ENCODE measurements around the gene CALM1. TPM values are rescaled to one million over a fixed set of nuclear protein-coding genes. Genes with fewer than 3 reads are reported as not detected.
A peak's percentile ranks its signal among the peaks of the same experiment; 100 is the strongest.

CALM1 gene
- polyA plus RNA-seq, 2 donors, result 487 to 518 TPM

DNA sequence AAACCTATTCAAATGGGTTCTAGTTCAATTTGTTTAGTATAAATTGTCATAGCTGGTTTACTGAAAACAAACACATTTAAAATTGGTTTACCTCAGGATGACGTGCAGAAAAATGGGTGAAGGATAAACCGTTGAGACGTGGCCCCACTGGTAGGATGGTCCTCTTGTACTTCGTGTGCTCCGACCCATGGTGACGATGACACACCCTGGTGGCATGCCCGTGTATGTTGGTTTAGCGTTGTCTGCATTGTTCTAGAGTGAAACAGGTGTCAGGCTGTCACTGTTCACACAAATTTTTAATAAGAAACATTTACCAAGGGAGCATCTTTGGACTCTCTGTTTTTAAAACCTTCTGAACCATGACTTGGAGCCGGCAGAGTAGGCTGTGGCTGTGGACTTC lies 8.3 kb downstream of the CALM1 start:
- peaks cover 11 to 24% of the 10 kb centered on the region in 2 donors for H3K36me3 ChIP-seq (ENCODE audit: control insufficient read depth in 2 of 2, insufficient read depth in 2 of 2, low read length in 1 of 2)
- H3K9me3 ChIP-seq (ENCODE audit: control insufficient read depth in 2 of 2, insufficient read depth in 1 of 2, low read depth in 1 of 2, low read length in 1 of 2), result no peaks in the 10 kb centered on the region
- 79 to 81% methylated on average over 9 of the region's 9 CpGs for WGBS, 2 donors
- H3K27me3 ChIP-seq (ENCODE audit: control insufficient read depth in 1 of 2, insufficient read depth in 2 of 2, low read length in 2 of 2), result no peaks in the 10 kb centered on the region
- no peaks in the 10 kb centered on the region for H3K4me1 ChIP-seq (ENCODE audit: control insufficient read depth in 2 of 2, insufficient read depth in 2 of 2, low read length in 1 of 2)
- no peak overlapping the region for H3K4me3 ChIP-seq (ENCODE audit: low read depth in 1 of 2, low read length in 2 of 2)
- peak overlapping the region in 1 of 2 donors; percentile 40 for H3K27ac ChIP-seq (ENCODE audit: low read depth in 2 of 2, low read length in 1 of 2)

DNA sequence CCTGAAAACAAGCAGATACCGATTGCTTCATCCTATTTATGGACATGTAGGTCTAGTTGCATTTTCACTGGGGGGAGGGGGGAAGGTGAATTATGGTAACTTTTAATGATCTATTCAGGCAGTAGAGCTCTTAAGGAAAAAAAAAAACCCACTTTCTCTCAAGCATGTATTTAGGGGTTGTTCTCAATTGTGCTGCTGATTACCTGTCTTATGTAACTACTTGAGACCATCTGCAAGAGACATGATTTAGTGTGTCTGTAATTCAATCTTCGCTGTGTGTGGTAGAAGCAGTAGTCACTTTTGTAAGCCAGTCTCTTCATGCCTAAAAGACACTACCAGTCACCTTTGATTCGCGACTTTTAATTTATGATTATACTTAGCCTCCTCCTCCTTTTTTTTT lies 8.9 kb downstream of the CALM1 start:
- no peak overlapping the region for H3K4me3 ChIP-seq (ENCODE audit: low read depth in 1 of 2, low read length in 2 of 2)
- H3K27me3 ChIP-seq (ENCODE audit: control insufficient read depth in 1 of 2, insufficient read depth in 2 of 2, low read length in 2 of 2), result no peaks in the 10 kb centered on the region
- no peaks in the 10 kb centered on the region for H3K9me3 ChIP-seq (ENCODE audit: control insufficient read depth in 2 of 2, insufficient read depth in 1 of 2, low read depth in 1 of 2, low read length in 1 of 2)
- H3K27ac ChIP-seq (ENCODE audit: low read depth in 2 of 2, low read length in 1 of 2), result peak overlapping the region in 1 of 2 donors; percentile 51
- H3K4me1 ChIP-seq (ENCODE audit: control insufficient read depth in 2 of 2, insufficient read depth in 2 of 2, low read length in 1 of 2), result no peaks in the 10 kb centered on the region
- 80 to 82% methylated on average over 4 of the region's 4 CpGs for WGBS, 2 donors
- peaks cover 11 to 24% of the 10 kb centered on the region in 2 donors for H3K36me3 ChIP-seq (ENCODE audit: control insufficient read depth in 2 of 2, insufficient read depth in 2 of 2, low read length in 1 of 2)

DNA sequence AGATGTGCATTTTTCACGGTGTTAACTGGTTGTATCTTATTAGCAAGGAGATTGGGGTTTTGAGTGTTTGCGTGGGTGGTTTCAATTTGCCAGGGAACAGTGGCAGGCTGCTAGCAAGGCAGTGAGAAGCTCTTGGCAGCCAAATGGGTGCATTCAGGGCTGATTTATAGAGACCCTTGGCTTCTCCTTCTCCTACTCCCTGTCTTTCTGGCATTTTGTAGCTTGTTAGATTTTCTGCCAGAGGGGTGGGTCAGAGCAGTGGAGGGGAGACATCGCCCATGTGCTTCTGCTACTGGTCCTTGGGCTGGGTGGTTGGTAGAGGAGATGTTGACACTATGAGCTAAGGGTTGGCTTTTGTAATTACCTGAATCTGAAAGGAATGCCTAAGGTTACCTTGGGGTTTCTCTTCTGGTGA lies 9.6 kb downstream of the CALM1 start:
- 72% methylated on average over 3 of the region's 3 CpGs for WGBS, 2 donors
- Histone ChIP-seq H3K4me1 (ENCODE audit: control insufficient read depth in 2 of 2, insufficient read depth in 2 of 2, low read length in 1 of 2) (no peaks in the 10 kb centered on the region), H3K36me3 (ENCODE audit: control insufficient read depth in 2 of 2, insufficient read depth in 2 of 2, low read length in 1 of 2) (peaks cover 11 to 21% of the 10 kb centered on the region in 2 donors), H3K9me3 (ENCODE audit: control insufficient read depth in 2 of 2, insufficient read depth in 1 of 2, low read depth in 1 of 2, low read length in 1 of 2) (no peaks in the 10 kb centered on the region), H3K4me3 (ENCODE audit: low read depth in 1 of 2, low read length in 2 of 2) (no peak overlapping the region), H3K27me3 (ENCODE audit: control insufficient read depth in 1 of 2, insufficient read depth in 2 of 2, low read length in 2 of 2) (no peaks in the 10 kb centered on the region), H3K27ac (ENCODE audit: low read depth in 2 of 2, low read length in 1 of 2) (peak overlapping the region in 1 of 2 donors; percentile 82)

DNA sequence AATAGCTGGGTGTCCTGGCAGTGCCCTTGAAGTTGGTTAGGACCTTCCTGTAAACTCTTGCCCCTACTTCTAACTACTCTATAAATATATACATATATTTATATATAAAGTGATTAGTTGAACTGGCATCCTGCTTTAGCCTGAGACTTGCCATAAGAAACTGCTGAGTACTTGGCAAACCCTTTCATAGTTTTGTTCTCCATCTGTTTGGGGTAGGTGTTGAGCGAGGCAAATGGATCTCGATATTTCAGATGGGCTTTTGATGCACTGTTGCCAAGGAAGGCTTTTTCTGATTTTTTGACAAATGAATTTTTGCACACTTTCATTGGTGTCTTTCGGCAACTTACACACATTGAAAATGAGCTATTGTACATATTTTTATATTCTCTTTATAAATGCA lies 10.4 kb downstream of the CALM1 start:
- Histone ChIP-seq H3K4me3 (ENCODE audit: low read depth in 1 of 2, low read length in 2 of 2) (no peak overlapping the region), H3K27ac (ENCODE audit: low read depth in 2 of 2, low read length in 1 of 2) (peak overlapping the region in 1 of 2 donors; percentile 82), H3K27me3 (ENCODE audit: control insufficient read depth in 1 of 2, insufficient read depth in 2 of 2, low read length in 2 of 2) (no peaks in the 10 kb centered on the region), H3K36me3 (ENCODE audit: control insufficient read depth in 2 of 2, insufficient read depth in 2 of 2, low read length in 1 of 2) (peaks cover 4 to 14% of the 10 kb centered on the region in 2 donors), H3K4me1 (ENCODE audit: control insufficient read depth in 2 of 2, insufficient read depth in 2 of 2, low read length in 1 of 2) (no peaks in the 10 kb centered on the region), H3K9me3 (ENCODE audit: control insufficient read depth in 2 of 2, insufficient read depth in 1 of 2, low read depth in 1 of 2, low read length in 1 of 2) (no peaks in the 10 kb centered on the region)
- 86 to 88% methylated on average over 3 of the region's 3 CpGs for WGBS, 2 donors

DNA sequence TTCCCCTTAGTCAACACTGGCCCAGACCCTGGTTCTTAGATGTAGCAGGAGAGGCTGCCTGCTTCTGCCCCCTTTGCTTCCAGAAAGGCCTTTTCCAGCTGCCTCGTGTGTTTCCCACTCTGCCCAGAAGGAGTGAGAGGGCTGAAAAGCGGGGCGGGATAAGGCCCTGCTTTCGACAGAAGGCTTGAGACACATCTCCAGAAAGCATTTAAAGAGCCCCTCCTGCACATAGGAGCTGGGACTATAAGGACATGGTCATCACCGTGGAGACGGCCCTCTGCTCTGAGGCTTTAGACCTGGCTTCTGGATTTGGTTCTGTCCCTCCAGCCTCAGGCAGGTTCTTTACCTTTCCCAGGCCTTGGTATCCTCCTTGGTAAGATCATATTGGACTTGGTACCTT lies 11.9 kb downstream of the CALM1 start:
- peak overlapping the region; percentile 60 to 86 for H3K27ac ChIP-seq (ENCODE audit: low read depth in 2 of 2, low read length in 1 of 2)
- no peak overlapping the region for H3K4me3 ChIP-seq (ENCODE audit: low read depth in 1 of 2, low read length in 2 of 2)
- H3K9me3 ChIP-seq (ENCODE audit: control insufficient read depth in 2 of 2, insufficient read depth in 1 of 2, low read depth in 1 of 2, low read length in 1 of 2), result no peaks in the 10 kb centered on the region
- H3K27me3 ChIP-seq (ENCODE audit: control insufficient read depth in 1 of 2, insufficient read depth in 2 of 2, low read length in 2 of 2), result no peaks in the 10 kb centered on the region
- H3K4me1 ChIP-seq (ENCODE audit: control insufficient read depth in 2 of 2, insufficient read depth in 2 of 2, low read length in 1 of 2), result no peaks in the 10 kb centered on the region
- 72 to 80% methylated on average over 6 of the region's 6 CpGs for WGBS, 2 donors
- H3K36me3 ChIP-seq (ENCODE audit: control insufficient read depth in 2 of 2, insufficient read depth in 2 of 2, low read length in 1 of 2), result peaks cover 2 to 10% of the 10 kb centered on the region in 2 donors

DNA sequence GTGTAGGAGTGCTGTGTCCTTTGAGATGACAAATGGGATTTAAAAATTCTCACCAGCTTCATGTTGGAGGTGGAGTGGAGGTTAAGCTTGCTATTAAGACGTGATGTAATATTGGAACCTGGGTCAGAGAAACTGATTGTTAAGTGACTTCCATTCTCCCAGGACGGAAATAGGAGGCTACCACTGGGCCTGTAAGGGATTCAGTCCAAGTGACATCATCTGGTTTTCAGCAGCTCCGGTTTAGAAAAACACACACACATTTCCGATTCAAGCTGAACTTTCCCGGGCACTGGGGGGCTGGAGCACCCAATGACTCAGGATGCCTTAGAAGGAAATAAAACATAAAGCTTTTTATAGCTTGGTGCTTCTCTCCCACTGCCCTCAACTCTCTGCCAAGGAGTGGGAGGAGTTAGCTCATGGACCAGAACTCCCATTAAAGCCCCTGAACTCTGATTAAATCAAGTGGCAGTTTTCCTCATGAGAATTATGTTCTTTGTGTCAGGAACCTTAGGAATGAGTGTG lies 12.4 kb downstream of the CALM1 start:
- Histone ChIP-seq H3K36me3 (ENCODE audit: control insufficient read depth in 2 of 2, insufficient read depth in 2 of 2, low read length in 1 of 2) (peaks cover 0 to 7% of the 10 kb centered on the region in 2 donors), H3K27me3 (ENCODE audit: control insufficient read depth in 1 of 2, insufficient read depth in 2 of 2, low read length in 2 of 2) (no peaks in the 10 kb centered on the region), H3K27ac (ENCODE audit: low read depth in 2 of 2, low read length in 1 of 2) (peak overlapping the region; percentile 60 to 86), H3K4me1 (ENCODE audit: control insufficient read depth in 2 of 2, insufficient read depth in 2 of 2, low read length in 1 of 2) (no peaks in the 10 kb centered on the region), H3K4me3 (ENCODE audit: low read depth in 1 of 2, low read length in 2 of 2) (no peak overlapping the region), H3K9me3 (ENCODE audit: control insufficient read depth in 2 of 2, insufficient read depth in 1 of 2, low read depth in 1 of 2, low read length in 1 of 2) (no peaks in the 10 kb centered on the region)
- WGBS, 2 donors, result 21 to 23% methylated on average over 5 of the region's 5 CpGs

DNA sequence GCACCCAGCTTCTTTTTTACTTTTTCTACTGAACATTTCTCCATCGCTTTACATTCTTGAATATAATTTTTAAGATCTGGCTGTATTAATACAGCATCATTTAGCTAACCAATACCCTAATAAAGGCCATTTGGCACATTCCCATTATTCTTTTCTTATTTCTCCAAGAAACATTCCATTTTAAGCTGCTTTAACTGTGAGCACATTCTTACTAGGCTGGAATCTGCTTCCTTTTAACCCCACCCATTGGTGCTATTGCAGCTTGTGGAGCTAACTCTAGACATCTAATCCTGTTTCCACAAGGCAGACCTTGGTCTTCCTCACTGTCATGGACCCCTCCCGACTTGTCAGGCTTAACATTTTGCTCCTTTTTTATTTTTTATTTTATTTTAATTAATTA lies 15.2 kb downstream of the CALM1 start:
- Histone ChIP-seq H3K27ac (ENCODE audit: low read depth in 2 of 2, low read length in 1 of 2) (no peak overlapping the region), H3K36me3 (ENCODE audit: control insufficient read depth in 2 of 2, insufficient read depth in 2 of 2, low read length in 1 of 2) (no peaks in the 10 kb centered on the region), H3K4me3 (ENCODE audit: low read depth in 1 of 2, low read length in 2 of 2) (no peak overlapping the region), H3K27me3 (ENCODE audit: control insufficient read depth in 1 of 2, insufficient read depth in 2 of 2, low read length in 2 of 2) (no peaks in the 10 kb centered on the region), H3K4me1 (ENCODE audit: control insufficient read depth in 2 of 2, insufficient read depth in 2 of 2, low read length in 1 of 2) (no peaks in the 10 kb centered on the region), H3K9me3 (ENCODE audit: control insufficient read depth in 2 of 2, insufficient read depth in 1 of 2, low read depth in 1 of 2, low read length in 1 of 2) (no peaks in the 10 kb centered on the region)
- 91 to 92% methylated on average over 2 of the region's 2 CpGs for WGBS, 2 donors

DNA sequence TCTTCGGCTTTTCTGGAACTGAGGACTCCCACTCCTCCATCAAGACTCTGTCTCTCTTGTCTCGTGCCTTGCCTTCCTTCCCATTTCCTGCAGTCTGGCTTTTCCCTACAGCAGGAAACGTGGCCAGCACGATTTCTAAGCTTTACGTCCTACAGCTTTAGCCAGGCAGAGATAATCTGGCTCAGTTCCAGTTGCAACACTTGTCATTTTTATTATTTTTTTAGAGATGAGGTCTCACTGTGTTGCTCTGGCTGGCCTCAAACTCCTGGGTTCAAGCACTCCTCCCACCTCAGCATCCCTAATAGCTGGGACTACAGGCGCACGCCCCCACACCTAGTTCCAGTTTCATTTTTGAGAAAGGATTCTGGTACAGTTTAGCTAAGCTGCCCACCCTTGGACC lies 19.9 kb downstream of the CALM1 start:
- no peaks in the 10 kb centered on the region for H3K36me3 ChIP-seq (ENCODE audit: control insufficient read depth in 2 of 2, insufficient read depth in 2 of 2, low read length in 1 of 2)

DNA sequence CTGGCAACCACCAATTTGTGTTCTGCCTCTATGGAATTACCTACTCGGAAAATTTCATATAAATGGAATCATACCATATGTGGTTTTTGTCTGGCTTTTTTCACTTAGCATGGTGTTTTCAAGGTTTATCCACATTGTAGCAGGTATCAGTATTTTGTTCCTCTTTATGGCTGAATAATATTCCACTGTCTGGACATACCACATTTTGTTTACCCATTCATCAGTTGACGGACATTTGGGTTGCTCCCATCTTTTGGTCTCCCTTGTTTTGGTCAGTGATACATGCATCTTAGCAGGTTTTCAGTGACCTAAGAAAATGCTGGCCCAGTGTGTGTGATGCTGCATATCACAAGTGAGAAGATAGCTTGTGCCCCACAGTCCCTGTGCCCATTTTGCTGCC lies 21.2 kb downstream of the CALM1 start:
- H3K9me3 ChIP-seq (ENCODE audit: control insufficient read depth in 2 of 2, insufficient read depth in 1 of 2, low read depth in 1 of 2, low read length in 1 of 2), result no peaks in the 10 kb centered on the region
- WGBS, 2 donors, result 94 to 98% methylated on average over 2 of the region's 2 CpGs

More for the DNA sequence above, 19.9 kb downstream of the CALM1 start:
- Histone ChIP-seq H3K9me3 (ENCODE audit: control insufficient read depth in 2 of 2, insufficient read depth in 1 of 2, low read depth in 1 of 2, low read length in 1 of 2) (no peaks in the 10 kb centered on the region), H3K27ac (ENCODE audit: low read depth in 2 of 2, low read length in 1 of 2) (no peak overlapping the region), H3K4me1 (ENCODE audit: control insufficient read depth in 2 of 2, insufficient read depth in 2 of 2, low read length in 1 of 2) (peaks cover 0 to 6% of the 10 kb centered on the region in 2 donors), H3K4me3 (ENCODE audit: low read depth in 1 of 2, low read length in 2 of 2) (no peak overlapping the region), H3K27me3 (ENCODE audit: control insufficient read depth in 1 of 2, insufficient read depth in 2 of 2, low read length in 2 of 2) (no peaks in the 10 kb centered on the region)
- WGBS, 2 donors, result 45 to 47% methylated on average over 7 of the region's 7 CpGs

DNA sequence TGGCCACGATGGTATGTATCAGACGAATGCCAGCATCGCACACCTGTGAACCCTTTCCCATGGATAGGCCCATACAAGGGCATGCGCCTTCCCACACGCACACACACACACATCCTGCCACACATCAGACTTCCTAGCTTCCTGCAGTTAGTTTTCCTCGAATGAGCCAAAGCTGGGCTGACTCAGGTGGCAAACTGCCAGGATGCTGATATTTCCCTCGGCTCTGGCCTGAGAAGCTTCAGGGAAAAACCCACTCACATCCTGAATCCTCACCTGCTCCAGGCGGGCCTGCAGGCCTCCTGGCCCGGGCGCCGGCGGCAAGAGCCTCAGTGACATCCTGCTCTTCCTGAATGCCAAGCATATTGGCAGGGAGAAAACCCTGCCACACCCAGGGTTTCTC lies 22.4 kb downstream of the CALM1 start:
- Histone ChIP-seq H3K4me1 (ENCODE audit: control insufficient read depth in 2 of 2, insufficient read depth in 2 of 2, low read length in 1 of 2) (peaks cover 6 to 17% of the 10 kb centered on the region in 2 donors), H3K27me3 (ENCODE audit: control insufficient read depth in 1 of 2, insufficient read depth in 2 of 2, low read length in 2 of 2) (no peaks in the 10 kb centered on the region), H3K4me3 (ENCODE audit: low read depth in 1 of 2, low read length in 2 of 2) (no peak overlapping the region), H3K27ac (ENCODE audit: low read depth in 2 of 2, low read length in 1 of 2) (peak overlapping the region; percentile 65 to 81), H3K36me3 (ENCODE audit: control insufficient read depth in 2 of 2, insufficient read depth in 2 of 2, low read length in 1 of 2) (no peaks in the 10 kb centered on the region), H3K9me3 (ENCODE audit: control insufficient read depth in 2 of 2, insufficient read depth in 1 of 2, low read depth in 1 of 2, low read length in 1 of 2) (no peaks in the 10 kb centered on the region)
- 22 to 31% methylated on average over 12 of the region's 12 CpGs for WGBS, 2 donors

More for the DNA sequence above, 21.2 kb downstream of the CALM1 start:
- Histone ChIP-seq H3K4me3 (ENCODE audit: low read depth in 1 of 2, low read length in 2 of 2) (no peak overlapping the region), H3K36me3 (ENCODE audit: control insufficient read depth in 2 of 2, insufficient read depth in 2 of 2, low read length in 1 of 2) (no peaks in the 10 kb centered on the region), H3K4me1 (ENCODE audit: control insufficient read depth in 2 of 2, insufficient read depth in 2 of 2, low read length in 1 of 2) (peaks cover 0 to 8% of the 10 kb centered on the region in 2 donors), H3K27me3 (ENCODE audit: control insufficient read depth in 1 of 2, insufficient read depth in 2 of 2, low read length in 2 of 2) (no peaks in the 10 kb centered on the region), H3K27ac (ENCODE audit: low read depth in 2 of 2, low read length in 1 of 2) (peak overlapping the region in 1 of 2 donors; percentile 81)
